H1 (cell line): ENCODE data around the gene MACROD2. TPM values are rescaled to one million over a fixed set of nuclear protein-coding genes. Genes with fewer than 3 reads are reported as not detected.

Experiments
- CTCF ChIA-PET: fragments of 300-600 bp; sonication (Branson Sonifier 250); formaldehyde crosslinking; loops from one replicate; lab custom pipeline; 2021; ENCODE audit not compliant: partially characterized antibody; lab: Charles Lee
- POLR2A ChIA-PET: fragments of 300-600 bp; sonication (Branson Sonifier 250); formaldehyde crosslinking; loops from one replicate; lab custom pipeline; 2021; ENCODE audit warnings: inconsistent platforms; ENCODE audit not compliant: partially characterized antibody; lab: Charles Lee
- DNase-seq, 2 experiments: peaks; one replicate each; pipeline versions ENCODE4 v3.0.0 to v3.0.0-alpha.2; 2010 to 2022; ENCODE audit warnings: low spot score in 2 of 2, low read depth in 1 of 2, mixed read lengths in 1 of 2
- FAIRE-seq: peaks from 2 replicates; lab custom pipeline; 2011; peaks lifted over from hg19 to GRCh38; lab: Jason Lieb, UNC
- H2AFZ ChIP-seq: 2 replicates; pipeline ENCODE4 v1.8.1; 2012; ENCODE audit warnings: low read length, inconsistent platforms
- H2AK5ac ChIP-seq: 2 replicates; pipeline ENCODE4 v1.6.1; 2013; ENCODE audit warnings: low read depth, low read length
- H2BK120ac ChIP-seq: replicated peaks from 2 replicates; pipeline ENCODE3; 2013; ENCODE audit warnings: low read depth, low read length, inconsistent platforms
- H2BK12ac ChIP-seq: 2 replicates; pipeline ENCODE4 v1.6.1; 2013; ENCODE audit warnings: low read depth, low read length
- H2BK15ac ChIP-seq: 2 replicates; pipeline ENCODE4 v1.6.1; 2013; ENCODE audit warnings: low read length
- H2BK20ac ChIP-seq: 2 replicates; pipeline ENCODE4 v1.6.1; 2013; ENCODE audit warnings: low read length
- H2BK5ac ChIP-seq: 2 replicates; pipeline ENCODE4 v1.6.1; 2013; ENCODE audit warnings: low read depth, low read length
- H3K14ac ChIP-seq: 2 replicates; pipeline ENCODE4 v1.6.1; 2013; ENCODE audit warnings: inconsistent platforms; ENCODE audit not compliant: insufficient read length
- H3K18ac ChIP-seq: 2 replicates; pipeline ENCODE4 v1.6.1; 2013; ENCODE audit warnings: low read length; ENCODE audit errors: extremely low read depth
- H3K23ac ChIP-seq: 2 replicates; pipeline ENCODE4 v1.6.1; 2013; ENCODE audit warnings: inconsistent platforms; ENCODE audit not compliant: insufficient read length
- H3K23me2 ChIP-seq: 2 replicates; pipeline ENCODE4 v1.6.1; 2013; ENCODE audit warnings: low read depth, low read length
- H3K27ac ChIP-seq: 2 replicates; pipeline ENCODE4 v1.6.1; 2011; ENCODE audit warnings: low read depth, low read length, inconsistent platforms
- H3K27me3 ChIP-seq, 4 experiments: replicated peaks in 1 of 4; 1 replicate in 1 of 4; 2 replicates in 3 of 4; pipeline versions ENCODE4 v1.6.1 to v1.8.1; 2011 to 2013; ENCODE audit warnings: low read length in 3 of 4, mild to moderate bottlenecking in 3 of 4, inconsistent platforms in 2 of 4, mixed read lengths in 2 of 4, moderate library complexity in 1 of 4; ENCODE audit not compliant: control insufficient read depth in 3 of 4, insufficient read depth in 3 of 4; ENCODE audit errors: extremely low read depth in 1 of 4
- H3K36me3 ChIP-seq, 4 experiments: 2 replicates each; pipeline versions ENCODE4 v1.6.1 to v1.8.1; 2011 to 2013; ENCODE audit warnings: mild to moderate bottlenecking in 4 of 4, low read length in 3 of 4, moderate library complexity in 2 of 4, control low read depth in 1 of 4, inconsistent platforms in 1 of 4; ENCODE audit not compliant: insufficient read depth in 4 of 4, control insufficient read depth in 2 of 4
- H3K4ac ChIP-seq: replicated peaks from 2 replicates; pipeline ENCODE3; 2013; ENCODE audit warnings: low read length, low read depth, mixed read lengths, inconsistent platforms; ENCODE audit not compliant: insufficient read length
- H3K4me1 ChIP-seq, 4 experiments: replicated peaks in 1 of 4; 1 replicate in 1 of 4; 2 replicates in 3 of 4; pipeline versions ENCODE4 v1.6.1 to v1.8.1; 2011 to 2013; ENCODE audit warnings: low read length in 3 of 4, inconsistent platforms in 2 of 4, mixed read lengths in 1 of 4; ENCODE audit not compliant: insufficient read depth in 4 of 4, control insufficient read depth in 3 of 4
- H3K4me2 ChIP-seq, 2 experiments: 2 replicates each; pipeline versions ENCODE4 v1.6.1 to v1.8.1; 2011 to 2013; ENCODE audit warnings: low read depth in 2 of 2, low read length in 2 of 2, control low read depth in 1 of 2, inconsistent platforms in 1 of 2, mild to moderate bottlenecking in 1 of 2; ENCODE audit not compliant: insufficient read depth in 1 of 2
- H3K4me3 ChIP-seq, 4 experiments: fragments of 200-600, 300-600 bp in 1 of 4; sonication (generic), shearing (Covaris generic), sonication (Bioruptor Twin) in 1 of 4; 2 replicates each; pipeline versions ENCODE4 v1.5.1 to v1.8.1; 2011 to 2016; ENCODE audit warnings: low read length in 4 of 4, low read depth in 3 of 4, control low read depth in 2 of 4, inconsistent platforms in 2 of 4, mild to moderate bottlenecking in 2 of 4, mixed read lengths in 1 of 4, moderate library complexity in 1 of 4; ENCODE audit not compliant: insufficient read depth in 2 of 4; ENCODE audit errors: extremely low read depth in 1 of 4
- H3K56ac ChIP-seq: replicated peaks from 2 replicates; pipeline ENCODE3; 2013; ENCODE audit warnings: low read depth, mild to moderate bottlenecking, mixed read lengths, low read length, inconsistent platforms; ENCODE audit not compliant: insufficient read length
- H3K79me1 ChIP-seq: 2 replicates; pipeline ENCODE4 v1.6.1; 2013; ENCODE audit warnings: low read depth, low read length, control low read depth
- H3K79me2 ChIP-seq, 2 experiments: 2 replicates each; pipeline versions ENCODE4 v1.6.1 to v1.8.1; 2012 to 2013; ENCODE audit warnings: low read length in 2 of 2, mild to moderate bottlenecking in 2 of 2, inconsistent platforms in 1 of 2; ENCODE audit not compliant: insufficient read depth in 2 of 2, control insufficient read depth in 1 of 2
- H3K9ac ChIP-seq, 4 experiments: replicated peaks in 1 of 4; 1 replicate in 1 of 4; 2 replicates in 3 of 4; pipeline versions ENCODE4 v1.6.1 to v1.8.1; 2011 to 2013; ENCODE audit warnings: low read depth in 3 of 4, low read length in 3 of 4, control low read depth in 2 of 4, mild to moderate bottlenecking in 2 of 4, moderate library complexity in 2 of 4, inconsistent platforms in 1 of 4; ENCODE audit errors: extremely low read depth in 1 of 4
- H3K9me3 ChIP-seq, 2 experiments: 2 replicates each; pipeline versions ENCODE4 v1.6.1 to v1.8.1; 2012 to 2013; ENCODE audit warnings: mild to moderate bottlenecking in 2 of 2, moderate library complexity in 2 of 2, control low read depth in 1 of 2, inconsistent platforms in 1 of 2, low read depth in 1 of 2, low read length in 1 of 2, mixed read lengths in 1 of 2; ENCODE audit not compliant: insufficient read depth in 2 of 2
- H4K20me1 ChIP-seq, 2 experiments: replicated peaks in 1 of 2; 2 replicates each; pipeline versions ENCODE3 to v1.8.1; 2011 to 2013; ENCODE audit warnings: inconsistent platforms in 2 of 2, low read length in 2 of 2, mild to moderate bottlenecking in 1 of 2; ENCODE audit not compliant: insufficient read depth in 2 of 2, control insufficient read depth in 1 of 2
- H4K5ac ChIP-seq: 2 replicates; pipeline ENCODE4 v1.6.1; 2013; ENCODE audit warnings: low read length, low read depth, mixed read lengths, inconsistent platforms; ENCODE audit not compliant: insufficient read length
- H4K8ac ChIP-seq: 2 replicates; pipeline ENCODE4 v1.8.0; 2013; ENCODE audit warnings: mild to moderate bottlenecking, moderate library complexity, low read length, inconsistent platforms; ENCODE audit not compliant: insufficient read depth; ENCODE audit errors: extremely low read depth
- H4K91ac ChIP-seq: replicated peaks from 2 replicates; pipeline ENCODE3; 2013; ENCODE audit warnings: low read length, mixed read lengths, inconsistent platforms; ENCODE audit not compliant: insufficient read length
- CEBPB ChIP-seq: IDR thresholded peaks from 2 replicates; pipeline ENCODE4 v1.6.1; 2012; ENCODE audit warnings: low read depth, low read length
- POU5F1 ChIP-seq: IDR thresholded peaks from 2 replicates; pipeline ENCODE4 v1.6.1; 2011; ENCODE audit warnings: low read depth, mild to moderate bottlenecking, low read length, moderate library complexity
- WGBS, 2 experiments: shearing (Covaris generic) in 1 of 2; methylation state at CpG; one replicate each; pipeline versions ENCODE4 v1.1.6 to v1.1.7; 2013 to 2015; ENCODE audit warnings: low lambda C conversion rate in 2 of 2, mixed read lengths in 2 of 2, inconsistent platforms in 1 of 2, low coverage in 1 of 2, missing lambda C conversion rate in 1 of 2; ENCODE audit not compliant: insufficient replicate concordance in 2 of 2, insufficient coverage in 1 of 2, insufficient read length in 1 of 2; ENCODE audit errors: extremely low coverage in 1 of 2, missing lambda C conversion rate in 1 of 2; 5-methylcytosine and 5-hydroxymethylcytosine counted together
- polyA plus RNA-seq, 7 experiments: library from polyadenylated mRNA; depleted of rRNA in 3 of 7; stranded (reverse) in 5 of 7; unstranded in 2 of 7; fragments of >200 nt in 5 of 7; fragments of 200-250 nt in 2 of 7; gene quantifications; 1 replicate in 5 of 7; 2 replicates in 1 of 7; 4 replicates in 1 of 7; pipeline versions ENCODE4 v1.2.1 to v1.2.3, GENCODE V29; 2011 to 2013; ENCODE audit warnings: missing spikeins in 2 of 7, mixed read lengths in 2 of 7
- total RNA-seq: library from RNA; stranded (reverse); fragmentation: NEBNext Ultra II Directional; extraction: Animal tissue kit (Norgen Biotek cat#: 25700); gene quantifications from 2 replicates; pipeline ENCODE4 v1.2.1, GENCODE V29; 2021
- TF ChIP-seq, protein P1 (sequence below): IDR thresholded peaks from 2 replicates; pipeline ENCODE4 v1.6.1; 2012; ENCODE audit warnings: low read length, inconsistent platforms
- TF ChIP-seq, protein P2 (sequence below): IDR thresholded peaks from 2 replicates; pipeline ENCODE4 v1.6.1; 2011; ENCODE audit warnings: low read depth, mild to moderate bottlenecking, low read length; ENCODE audit not compliant: insufficient read depth
- TF ChIP-seq, protein P3 (sequence below): IDR thresholded peaks from 2 replicates; pipeline ENCODE4 v1.6.1; 2012; ENCODE audit warnings: inconsistent platforms

Gene MACROD2
- total and polyA plus RNA-seq, 2 of the 8 experiments (the other 6 are each of a cell fraction or from before 2014, with no cell fraction given) = 0.70 to 3.9 TPM

DNA sequence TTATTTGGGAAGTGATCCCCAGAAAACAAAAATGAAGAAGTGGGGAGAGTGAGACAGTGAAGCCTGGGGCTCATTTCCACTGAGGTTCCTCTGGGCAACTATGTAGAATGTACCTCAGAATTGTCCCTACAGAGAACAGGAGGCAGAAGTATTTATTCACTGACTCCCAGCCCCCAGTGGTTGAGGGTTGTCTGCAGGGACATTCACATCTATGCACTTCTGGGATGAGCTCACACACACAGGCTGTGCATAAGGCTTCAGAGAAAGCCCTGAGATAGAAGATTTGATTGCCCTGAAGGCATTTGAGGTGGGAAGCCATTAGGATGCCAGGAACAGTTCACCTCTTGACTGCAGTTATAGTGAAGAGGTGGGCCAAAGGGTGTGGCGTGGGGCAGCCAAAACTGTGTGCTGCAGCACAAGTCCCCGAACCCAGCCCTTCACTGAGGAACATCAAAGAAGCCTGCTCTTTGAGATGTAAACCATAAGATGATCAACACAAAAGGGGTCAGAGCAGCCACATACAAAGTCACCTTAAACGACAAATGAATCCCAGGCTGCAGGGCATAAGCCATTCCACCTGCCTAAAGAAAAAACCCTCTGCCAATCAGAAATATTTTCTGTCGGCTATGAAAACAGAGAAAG lies 1195.9 kb downstream of the MACROD2 start:
- Histone ChIP-seq H2BK12ac (no peak overlapping the region), H3K27me3 (no peaks in the 10 kb centered on the region), H2AFZ (no peak overlapping the region), H4K20me1 (no peaks in the 10 kb centered on the region), H2BK5ac (no peak overlapping the region), H3K4me2 (no peak overlapping the region), H3K9ac (no peak overlapping the region), H3K79me1 (no peaks in the 10 kb centered on the region), H3K79me2 (no peaks in the 10 kb centered on the region), H2BK15ac (no peak overlapping the region), H2BK120ac (no peak overlapping the region), H3K56ac (no peak overlapping the region), H4K91ac (no peak overlapping the region), H3K23ac (no peak overlapping the region), H3K23me2 (no peaks in the 10 kb centered on the region), H4K5ac (no peak overlapping the region), H3K4ac (no peak overlapping the region), H3K36me3 (no peaks in the 10 kb centered on the region), H3K4me1 (peaks cover 0 to 4% (median 0%) of the 10 kb centered on the region in 4 experiments; a peak in 2 of 7 replicates), H3K27ac (no peak overlapping the region), H4K8ac (peak overlapping the region; percentile 35; the same call in 1 of the 2 replicates), H2BK20ac (no peak overlapping the region), H2AK5ac (no peak overlapping the region), H3K4me3 (no peak overlapping the region), H3K14ac (no peak overlapping the region), H3K9me3 (no peaks in the 10 kb centered on the region), H3K18ac (no peak overlapping the region)
- TF ChIP-seq, protein P1, sequence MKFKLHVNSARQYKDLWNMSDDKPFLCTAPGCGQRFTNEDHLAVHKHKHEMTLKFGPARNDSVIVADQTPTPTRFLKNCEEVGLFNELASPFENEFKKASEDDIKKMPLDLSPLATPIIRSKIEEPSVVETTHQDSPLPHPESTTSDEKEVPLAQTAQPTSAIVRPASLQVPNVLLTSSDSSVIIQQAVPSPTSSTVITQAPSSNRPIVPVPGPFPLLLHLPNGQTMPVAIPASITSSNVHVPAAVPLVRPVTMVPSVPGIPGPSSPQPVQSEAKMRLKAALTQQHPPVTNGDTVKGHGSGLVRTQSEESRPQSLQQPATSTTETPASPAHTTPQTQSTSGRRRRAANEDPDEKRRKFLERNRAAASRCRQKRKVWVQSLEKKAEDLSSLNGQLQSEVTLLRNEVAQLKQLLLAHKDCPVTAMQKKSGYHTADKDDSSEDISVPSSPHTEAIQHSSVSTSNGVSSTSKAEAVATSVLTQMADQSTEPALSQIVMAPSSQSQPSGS = no peak
- TF ChIP-seq CEBPB (no peak), POU5F1 (no peak)
- TF ChIP-seq, protein P2, sequence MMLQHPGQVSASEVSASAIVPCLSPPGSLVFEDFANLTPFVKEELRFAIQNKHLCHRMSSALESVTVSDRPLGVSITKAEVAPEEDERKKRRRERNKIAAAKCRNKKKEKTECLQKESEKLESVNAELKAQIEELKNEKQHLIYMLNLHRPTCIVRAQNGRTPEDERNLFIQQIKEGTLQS = no peak
- TF ChIP-seq, protein P3, sequence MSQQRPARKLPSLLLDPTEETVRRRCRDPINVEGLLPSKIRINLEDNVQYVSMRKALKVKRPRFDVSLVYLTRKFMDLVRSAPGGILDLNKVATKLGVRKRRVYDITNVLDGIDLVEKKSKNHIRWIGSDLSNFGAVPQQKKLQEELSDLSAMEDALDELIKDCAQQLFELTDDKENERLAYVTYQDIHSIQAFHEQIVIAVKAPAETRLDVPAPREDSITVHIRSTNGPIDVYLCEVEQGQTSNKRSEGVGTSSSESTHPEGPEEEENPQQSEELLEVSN = no peak
- no peak for FAIRE-seq
- 72% methylated on average over 4 of the region's 4 CpGs; no CpG with 5 or more reads in 1 of the 2 experiments for WGBS, 2 experiments
- ChIA-PET POLR2A (no interaction called here), CTCF (interaction anchor here (1.1 to 1.3 kb wide), 2 partner anchors 21 kb away, joined by 3 to 4 read pairs; no protein-coding TSS in a partner anchor)
- DNase-seq = no peak
